Middle frontal gyrus (tissue), 1 donor: ENCODE measurements around the gene MAP3K7CL.
"Not testable (repeated sequence)": the region's sequence is repeated elsewhere in the genome, so short reads cannot be mapped to it uniquely, and the experiment has no call there.

ENCODE experiments used
- DNase-seq: peaks from one replicate; pipeline ENCODE4 v3.0.0-alpha.2; 2015; ENCODE audit warnings: low spot score; ENCODE audit errors: extremely low spot score

MAP3K7CL gene

DNA sequence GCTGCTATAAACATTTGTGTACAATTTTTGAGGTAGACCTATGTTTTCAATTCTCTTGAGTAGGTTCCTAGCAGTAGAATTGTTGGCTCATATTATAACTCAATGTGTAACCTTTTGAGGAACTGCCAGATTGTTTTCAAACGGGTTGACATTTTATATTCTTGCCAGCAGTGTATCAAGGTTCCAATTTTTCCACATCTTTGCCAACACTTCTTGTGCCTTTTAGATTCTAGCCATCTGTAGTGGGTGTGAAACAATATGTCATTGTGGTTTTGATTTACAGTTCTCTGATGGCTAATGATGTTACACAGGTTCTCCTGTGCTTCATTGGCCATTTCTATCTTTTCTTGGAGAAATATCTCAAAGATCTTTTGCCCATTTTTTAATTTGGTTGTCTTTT is 36.4 kb downstream of the MAP3K7CL start:
- no peak for DNase-seq

- not testable (repeated sequence) for DNase-seq
These were observed 37.0 kb downstream of the MAP3K7CL start for GRCh38 chr21:29167481-29167880.

DNA sequence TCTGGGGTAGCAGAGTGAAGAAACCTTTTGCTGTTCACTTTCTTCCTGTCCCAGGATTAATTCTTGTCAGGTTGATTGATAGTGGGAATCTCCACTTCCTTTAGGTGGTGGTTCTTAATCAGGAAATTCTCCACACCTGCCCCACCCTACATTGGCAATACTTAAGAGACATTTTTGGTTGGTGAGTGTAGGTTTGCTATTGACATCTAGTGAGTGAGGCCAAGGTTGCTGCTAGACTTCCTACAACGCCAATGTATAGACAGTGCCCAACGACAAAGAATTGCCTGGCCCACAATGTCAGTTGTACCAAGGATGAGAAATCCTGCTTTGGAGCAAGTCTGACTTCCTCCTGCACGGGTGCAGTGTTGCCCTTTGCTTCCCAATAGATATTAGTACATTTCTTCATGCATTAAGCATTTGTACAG is 38.5 kb downstream of the MAP3K7CL start:
- DNase-seq = no peak

- no peak for DNase-seq
These were observed 40.5 kb downstream of the MAP3K7CL start for GRCh38 chr21:29170944-29171343.

GRCh38 chr21:29172282-29172681 is 41.8 kb downstream of the MAP3K7CL start:
- DNase-seq = no peak

- DNase-seq = no peak
These were observed 44.2 kb downstream of the MAP3K7CL start for GRCh38 chr21:29174607-29175013.

GRCh38 chr21:29175408-29176134 is 45.1 kb downstream of the MAP3K7CL start:
- no peak for DNase-seq

DNA sequence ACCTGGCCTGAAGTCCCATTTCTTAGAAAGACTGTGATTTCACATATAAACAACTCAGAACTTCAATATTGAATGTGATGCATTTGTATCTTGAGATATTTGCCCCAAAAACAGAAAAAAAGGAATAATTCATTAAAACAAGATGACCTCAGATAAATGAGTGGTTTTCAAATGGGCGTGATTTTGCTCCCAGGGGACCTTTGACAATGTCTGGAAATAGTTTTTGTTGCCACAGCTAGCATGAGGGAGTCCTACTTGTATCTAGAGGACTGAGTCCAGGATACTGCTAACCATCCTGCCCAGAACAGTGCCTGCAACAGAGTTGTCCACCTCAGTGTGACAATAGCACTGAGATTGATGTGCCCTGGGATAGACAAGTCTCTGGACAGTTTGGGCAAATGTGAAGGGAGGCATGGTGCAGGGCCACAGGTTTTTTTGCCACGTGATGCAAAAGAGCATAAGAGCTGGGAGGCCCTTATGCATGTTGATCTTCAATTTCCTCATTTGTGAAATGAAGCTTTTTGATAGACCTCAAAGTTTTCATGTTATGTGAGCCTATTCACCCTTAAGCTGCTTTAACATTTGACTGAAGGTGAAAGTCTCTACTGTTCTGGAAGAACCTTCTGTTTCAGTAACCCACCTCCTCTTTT is 46.2 kb downstream of the MAP3K7CL start:
- no peak for DNase-seq

DNA sequence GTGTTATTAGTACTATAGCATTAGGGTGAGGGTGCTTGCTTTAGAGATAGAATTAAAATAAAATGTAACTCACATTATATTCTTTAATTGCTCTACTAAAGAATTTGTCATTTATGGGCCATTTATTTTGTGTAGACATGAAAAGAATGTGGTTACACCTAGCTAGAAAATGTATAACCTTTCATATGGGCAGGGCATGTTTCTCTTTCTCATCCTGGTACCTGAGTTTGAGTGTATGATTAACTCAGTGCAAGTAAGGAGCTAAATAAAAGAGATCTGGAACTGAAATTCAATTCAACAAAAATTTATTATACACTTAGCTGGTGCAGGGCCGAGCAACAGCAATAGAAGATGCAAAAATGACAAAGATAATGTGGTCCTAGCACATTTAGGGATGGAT is 47.4 kb downstream of the MAP3K7CL start:
- DNase-seq = no peak

- DNase-seq = no peak
These were observed 48.5 kb downstream of the MAP3K7CL start for GRCh38 chr21:29178926-29179325.

DNA sequence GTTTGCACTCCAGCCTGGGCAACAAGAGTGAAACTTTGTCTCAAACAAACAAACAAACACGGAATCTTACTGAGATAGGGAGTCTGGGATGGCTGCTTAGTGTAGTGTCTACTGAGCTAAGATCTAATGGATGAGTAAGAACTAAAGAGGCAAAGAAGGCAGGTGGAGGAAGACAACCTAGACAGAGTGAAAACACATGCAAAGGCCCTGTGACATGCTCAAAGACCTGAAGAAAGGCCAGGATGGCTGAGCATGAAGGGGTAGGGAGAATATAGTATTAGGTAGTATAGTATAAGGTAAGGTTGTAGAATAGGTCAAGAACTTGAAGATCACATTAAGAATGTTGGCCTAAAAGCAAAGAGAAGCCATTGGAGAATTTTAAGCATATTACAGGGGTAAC is 49.1 kb downstream of the MAP3K7CL start:
- no peak for DNase-seq

DNA sequence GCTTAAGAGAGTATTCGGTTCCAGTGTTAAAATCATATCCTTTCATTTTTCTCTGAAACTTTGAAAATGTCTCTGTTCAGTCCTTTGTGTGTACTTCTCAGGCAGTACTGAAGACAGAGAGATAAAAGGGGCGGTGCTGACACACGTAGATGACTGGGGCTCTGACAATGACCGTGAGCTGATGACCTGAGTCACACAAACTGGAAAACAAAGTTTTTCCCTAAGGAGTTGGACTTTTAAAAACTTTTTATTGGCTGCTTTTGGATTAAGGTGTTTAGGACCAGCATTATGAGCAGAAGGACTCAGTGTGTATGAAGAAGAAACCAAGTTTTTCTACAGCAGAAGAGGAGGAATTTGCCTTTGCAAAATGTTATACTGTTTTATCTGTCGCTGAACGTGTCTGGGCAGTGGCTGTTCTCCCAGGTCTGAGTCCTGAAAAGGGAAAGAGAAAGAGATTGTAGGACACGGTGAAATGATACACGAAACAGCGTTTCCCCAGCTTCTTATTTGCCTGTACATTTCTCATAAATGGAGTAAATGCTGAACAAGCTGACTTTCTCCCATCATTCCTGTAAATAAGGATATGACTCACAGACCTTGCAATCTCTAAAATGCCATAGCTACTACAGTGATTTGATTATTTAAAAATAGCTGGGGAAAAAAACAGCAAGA is 51.5 kb downstream of the MAP3K7CL start:
- DNase-seq = no peak

DNA sequence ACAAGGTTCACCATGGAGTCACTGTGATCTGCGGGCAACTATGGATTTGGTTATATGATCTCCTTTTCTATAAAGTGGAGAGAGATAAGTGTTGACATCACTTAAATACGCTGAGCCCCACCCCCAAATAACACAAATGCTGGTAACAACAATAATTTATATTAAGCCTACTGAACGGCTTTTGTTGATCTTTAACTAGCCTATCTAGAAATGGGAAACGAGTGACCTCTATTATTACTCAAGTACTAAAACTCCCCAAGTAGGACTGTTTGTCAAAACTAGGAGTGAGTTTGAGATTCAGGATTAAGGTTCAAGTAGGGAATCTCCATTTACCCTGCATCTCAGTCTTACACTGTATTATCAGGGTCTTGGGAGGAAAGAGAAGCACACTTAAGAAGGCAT is 52.2 kb downstream of the MAP3K7CL start:
- DNase-seq = no peak

GRCh38 chr21:29184037-29184436 is 53.6 kb downstream of the MAP3K7CL start:
- no peak for DNase-seq

- DNase-seq = no peak
These were observed 54.7 kb downstream of the MAP3K7CL start for GRCh38 chr21:29185172-29185571.

GRCh38 chr21:29185633-29186032 is 55.2 kb downstream of the MAP3K7CL start:
- DNase-seq = no peak

GRCh38 chr21:29186246-29186645 is 55.8 kb downstream of the MAP3K7CL start:
- DNase-seq = no peak

- DNase-seq = no peak
These were observed 57.5 kb downstream of the MAP3K7CL start for GRCh38 chr21:29187944-29188343.

- no peak for DNase-seq
These were observed 58.9 kb downstream of the MAP3K7CL start for GRCh38 chr21:29189353-29189752.

GRCh38 chr21:29190923-29191331 is 60.5 kb downstream of the MAP3K7CL start:
- no peak for DNase-seq

- DNase-seq = no peak
These were observed 62.6 kb downstream of the MAP3K7CL start for GRCh38 chr21:29193072-29193471.

GRCh38 chr21:29193901-29194300 is 63.5 kb downstream of the MAP3K7CL start:
- DNase-seq = no peak
